Mucosa of descending colon (tissue), 3 donors: ENCODE results near the gene PDE8A. TPM values are rescaled to one million over a fixed set of nuclear protein-coding genes. Genes with fewer than 3 reads are reported as not detected.

Experiments
- ATAC-seq: fragments of 200-7000 bp; cut with Tn5 transposase; one replicate; pipeline ENCODE4 v1.9.1; 2020; ENCODE audit warnings: mild to moderate bottlenecking, moderate library complexity
- DNase-seq, 3 donors: peaks; one replicate each; pipeline ENCODE4 v3.0.0-alpha.2; 2020
- H3K36me3 ChIP-seq: fragments of 200-600 bp; one replicate; pipeline ENCODE4 v1.8.0; 2021; ENCODE audit warnings: low read depth, mild to moderate bottlenecking
- H3K4me1 ChIP-seq: fragments of 200-600 bp; one replicate; pipeline ENCODE4 v1.8.0; 2021; ENCODE audit warnings: low read depth, mild to moderate bottlenecking
- H3K4me3 ChIP-seq: fragments of 200-600 bp; one replicate; pipeline ENCODE4 v1.8.0; 2021; ENCODE audit warnings: mild to moderate bottlenecking
- H3K9me3 ChIP-seq: fragments of 200-600 bp; one replicate; pipeline ENCODE4 v1.8.0; 2021; ENCODE audit warnings: mild to moderate bottlenecking
- intact Hi-C, 2 donors: fragments of 100-400 bp; cut with DNase I in 1 of 2; cut with micrococcal nuclease in 1 of 2; formaldehyde crosslinking; loops; one replicate each; pipeline versions ENCODE4 v1.11.0 to v1.11.1; 2022; cut with DNase I, micrococcal nuclease
- total RNA-seq, 3 donors: library from RNA; stranded (reverse); fragmentation: NEBNext Ultra II Directional in 2 of 3; extraction: Animal tissue kit (Norgen Biotek cat#: 25700) in 2 of 3; gene quantifications; one replicate each; pipeline versions ENCODE4 v1.2.1 to v1.2.4, GENCODE V29; 2021 to 2023
- TF ChIP-seq, protein P1 (sequence below): fragments of 200-600 bp; IDR thresholded peaks from one replicate; pipeline ENCODE4 v1.8.0; 2022; ENCODE audit warnings: antibody characterized with exemption, mild to moderate bottlenecking
- donor health status: DM: no; HTN: no; CAD: no; lungs with moderate emphysema.
- donor health status: DM: no; HTN: no; CAD: no.
- donor health status: DM: no; HTN: yes; CAD: no.

PDE8A gene
- total RNA-seq, 3 donors from 2014 or later, result 79.7 to 117 (median 98.3) TPM

DNA sequence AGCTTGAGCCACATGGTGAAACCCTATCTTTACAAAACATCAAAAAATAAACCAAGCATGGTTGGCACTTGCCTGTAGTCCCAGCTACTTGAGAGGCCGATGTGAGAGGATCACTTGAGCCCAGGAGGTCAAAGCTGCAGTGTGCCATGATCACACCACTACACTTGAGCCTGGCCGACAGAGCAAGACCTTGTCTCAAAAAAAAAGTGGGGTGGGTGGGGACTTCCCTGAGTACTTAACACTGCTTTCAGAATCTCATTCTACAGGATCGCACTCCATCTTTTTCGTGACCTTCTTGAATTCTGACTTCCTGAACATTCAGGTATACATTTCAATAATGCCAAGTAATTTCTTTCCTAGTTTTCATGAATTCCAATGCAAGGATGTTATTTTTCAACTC, 91.3 kb downstream of the PDE8A start:
- H3K9me3 ChIP-seq, result no peaks in the 10 kb centered on the region
- TF ChIP-seq, protein P1, sequence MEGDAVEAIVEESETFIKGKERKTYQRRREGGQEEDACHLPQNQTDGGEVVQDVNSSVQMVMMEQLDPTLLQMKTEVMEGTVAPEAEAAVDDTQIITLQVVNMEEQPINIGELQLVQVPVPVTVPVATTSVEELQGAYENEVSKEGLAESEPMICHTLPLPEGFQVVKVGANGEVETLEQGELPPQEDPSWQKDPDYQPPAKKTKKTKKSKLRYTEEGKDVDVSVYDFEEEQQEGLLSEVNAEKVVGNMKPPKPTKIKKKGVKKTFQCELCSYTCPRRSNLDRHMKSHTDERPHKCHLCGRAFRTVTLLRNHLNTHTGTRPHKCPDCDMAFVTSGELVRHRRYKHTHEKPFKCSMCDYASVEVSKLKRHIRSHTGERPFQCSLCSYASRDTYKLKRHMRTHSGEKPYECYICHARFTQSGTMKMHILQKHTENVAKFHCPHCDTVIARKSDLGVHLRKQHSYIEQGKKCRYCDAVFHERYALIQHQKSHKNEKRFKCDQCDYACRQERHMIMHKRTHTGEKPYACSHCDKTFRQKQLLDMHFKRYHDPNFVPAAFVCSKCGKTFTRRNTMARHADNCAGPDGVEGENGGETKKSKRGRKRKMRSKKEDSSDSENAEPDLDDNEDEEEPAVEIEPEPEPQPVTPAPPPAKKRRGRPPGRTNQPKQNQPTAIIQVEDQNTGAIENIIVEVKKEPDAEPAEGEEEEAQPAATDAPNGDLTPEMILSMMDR, result no peak
- ATAC-seq (no peak), DNase-seq (no peak)
- no peak overlapping the region for H3K4me3 ChIP-seq
- intact Hi-C loops, result no loop called here
- no peaks in the 10 kb centered on the region for H3K4me1 ChIP-seq
- H3K36me3 ChIP-seq, result no peaks in the 10 kb centered on the region

DNA sequence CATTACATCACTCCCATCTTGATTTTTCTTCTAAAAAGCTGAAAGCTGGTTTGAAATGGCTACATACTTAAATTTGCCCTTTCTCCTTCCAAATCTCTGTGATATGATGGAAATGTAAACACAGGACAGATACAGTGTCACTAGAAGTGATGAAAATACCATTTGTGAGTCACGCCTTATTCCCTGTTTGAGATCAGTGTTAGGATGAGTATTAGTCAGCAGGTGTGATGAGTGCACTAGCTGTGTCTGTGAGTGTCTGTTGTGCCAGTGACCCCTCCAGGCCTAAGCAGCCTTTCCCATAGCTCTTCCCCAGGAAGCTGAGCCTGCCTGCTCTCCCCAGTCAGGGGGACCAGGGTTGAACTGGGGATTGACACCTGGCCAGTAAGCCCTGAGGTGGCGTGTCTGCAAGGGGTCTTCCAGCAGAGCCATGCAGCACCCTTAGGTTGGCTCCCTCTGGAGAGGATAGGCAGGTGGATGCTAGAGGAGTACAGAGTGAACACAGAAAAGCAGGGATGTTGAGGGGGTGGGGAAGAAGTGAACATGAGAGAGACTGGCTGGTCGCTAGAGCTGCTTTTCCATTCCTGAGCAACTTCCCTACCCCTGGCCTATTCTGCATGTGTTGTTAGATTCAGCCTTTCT, 92.0 kb downstream of the PDE8A start:
- intact Hi-C loops, result no loop called here
- TF ChIP-seq, protein P1, result no peak
- H3K9me3 ChIP-seq, result no peaks in the 10 kb centered on the region
- H3K36me3 ChIP-seq, result no peaks in the 10 kb centered on the region
- ATAC-seq (peak; percentile 18), DNase-seq (no peak)
- H3K4me3 ChIP-seq, result no peak overlapping the region
- H3K4me1 ChIP-seq, result no peaks in the 10 kb centered on the region

- no peaks in the 10 kb centered on the region for H3K4me1 ChIP-seq
- H3K36me3 ChIP-seq, result no peaks in the 10 kb centered on the region
- ATAC-seq, result no peak
- DNase-seq, result no peak
- H3K4me3 ChIP-seq, result no peak overlapping the region
- TF ChIP-seq, protein P1, result no peak
- no peaks in the 10 kb centered on the region for H3K9me3 ChIP-seq
- intact Hi-C loops, result no loop called here
Measured at GRCh38 chr15:85086855-85087254, 105.2 kb downstream of the PDE8A start.

DNA sequence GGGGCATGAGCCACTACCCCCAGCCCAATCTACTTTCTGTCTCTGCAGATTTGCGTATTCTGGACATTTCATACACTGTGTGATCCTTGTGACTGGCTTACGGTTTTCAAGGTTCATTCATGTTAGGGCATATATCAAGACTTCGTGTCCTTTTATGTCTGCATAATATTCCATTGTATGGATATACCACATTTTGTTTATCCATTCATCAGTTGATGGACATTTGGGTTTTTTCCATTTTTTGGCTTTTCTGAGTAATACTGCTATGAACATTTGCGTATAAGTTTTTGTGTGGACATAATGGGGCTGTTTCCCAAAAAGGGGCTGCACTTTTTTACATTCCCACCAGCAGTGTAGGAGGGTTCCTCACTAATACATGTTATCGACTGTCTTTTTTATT, 106.6 kb downstream of the PDE8A start:
- DNase-seq, result no peak
- Histone ChIP-seq H3K4me1 (no peaks in the 10 kb centered on the region), H3K36me3 (no peaks in the 10 kb centered on the region), H3K9me3 (no peaks in the 10 kb centered on the region), H3K4me3 (no peak overlapping the region)
- TF ChIP-seq, protein P1, result no peak
- intact Hi-C loops, result no loop called here
- ATAC-seq, result no peak

DNA sequence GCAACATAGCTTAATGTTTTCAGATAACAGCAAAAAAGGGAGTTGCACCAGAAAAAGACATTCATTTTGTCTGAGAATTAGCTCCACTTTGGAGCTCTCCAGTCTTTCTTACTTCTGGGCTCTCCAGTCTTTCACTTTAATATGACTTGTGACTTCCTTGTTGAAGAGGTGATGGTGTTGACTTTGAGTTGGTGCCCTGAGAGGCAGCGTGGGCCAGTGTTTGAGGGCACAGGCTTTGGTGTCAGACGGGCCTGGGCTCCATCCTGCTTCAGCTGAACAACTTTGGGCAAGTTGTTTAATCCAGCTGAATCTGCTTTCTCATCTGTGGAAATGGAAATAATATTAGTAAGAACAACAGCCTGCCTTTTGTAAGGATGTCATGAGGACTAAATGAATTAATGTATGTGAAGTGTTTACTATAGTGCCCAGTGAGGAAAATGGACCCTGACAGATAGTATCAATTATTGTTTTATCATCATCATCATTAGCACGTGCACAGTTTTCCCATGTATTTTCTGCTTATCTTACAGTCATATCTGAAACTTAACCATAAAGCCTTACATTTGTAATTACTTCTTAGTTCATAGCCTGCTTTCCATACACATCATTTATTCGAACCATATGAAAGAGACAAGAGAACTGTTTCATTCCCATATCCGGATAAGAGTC, 108.4 kb downstream of the PDE8A start:
- Histone ChIP-seq H3K9me3 (no peaks in the 10 kb centered on the region), H3K4me1 (no peaks in the 10 kb centered on the region), H3K36me3 (no peaks in the 10 kb centered on the region), H3K4me3 (no peak overlapping the region)
- no peak for ATAC-seq
- intact Hi-C loops, result no loop called here
- TF ChIP-seq, protein P1, result no peak
- no peak for DNase-seq
